SK-N-SH treated with all-trans-retinoic acid at 6 μM for 48 hours (cell line): ENCODE measurements around the gene ETV1.

Experiments
- ATAC-seq: fragments of 200-7000 bp; cut with Tn5 transposase; 3 replicates; pipeline ENCODE4 v1.9.1; 2020; ENCODE audit warnings: mild to moderate bottlenecking, moderate library complexity
- ARNTL ChIP-seq: fragments of 450-650 bp; formaldehyde crosslinking; IDR thresholded peaks from 2 replicates; pipeline ENCODE4 v1.5.0; 2020; ENCODE audit warnings: low read depth, mild to moderate bottlenecking, moderate library complexity, borderline replicate concordance
- BACH2 ChIP-seq: fragments of 250-450 bp; sonication (Bioruptor Pico); IDR thresholded peaks from 2 replicates; pipeline ENCODE4 v1.9.0; 2021; ENCODE audit warnings: mild to moderate bottlenecking, borderline replicate concordance
- CSDC2 ChIP-seq: fragments of 250-450 bp; sonication (Bioruptor Pico); IDR thresholded peaks from 2 replicates; pipeline ENCODE4 v1.5.0; 2020; ENCODE audit warnings: mild to moderate bottlenecking, moderate library complexity
- ESRRG ChIP-seq: fragments of 250-450 bp; sonication (Bioruptor Pico); IDR thresholded peaks from 2 replicates; pipeline ENCODE4 v1.6.1; 2021; ENCODE audit warnings: mild to moderate bottlenecking
- GLIS3 ChIP-seq: fragments of 250-450 bp; sonication (Bioruptor Pico); IDR thresholded peaks from 2 replicates; pipeline ENCODE4 v1.5.0; 2020; ENCODE audit warnings: mild to moderate bottlenecking, moderate library complexity
- OSR1 ChIP-seq: fragments of 250-450 bp; sonication (Bioruptor Pico); IDR thresholded peaks from 2 replicates; pipeline ENCODE4 v1.8.0; 2022; ENCODE audit warnings: moderate library complexity, mild to moderate bottlenecking, inconsistent platforms
- PPARA ChIP-seq: fragments of 250-450 bp; sonication (Bioruptor Pico); IDR thresholded peaks from 2 replicates; pipeline ENCODE4 v1.5.0; 2020; ENCODE audit warnings: mild to moderate bottlenecking, borderline replicate concordance
- RARB ChIP-seq: fragments of 250-450 bp; sonication (Bioruptor Pico); IDR thresholded peaks from 2 replicates; pipeline ENCODE4 v1.8.0; 2021; ENCODE audit warnings: mild to moderate bottlenecking, moderate library complexity
- SNAI2 ChIP-seq: fragments of 250-450 bp; sonication (Bioruptor Pico); IDR thresholded peaks from 2 replicates; pipeline ENCODE4 v1.5.0; 2020; ENCODE audit warnings: mild to moderate bottlenecking, moderate library complexity
- TCF4 ChIP-seq: fragments of 250-450 bp; sonication (Bioruptor Pico); IDR thresholded peaks from 2 replicates; pipeline ENCODE4 v1.8.0; 2021; ENCODE audit warnings: mild to moderate bottlenecking, moderate library complexity, borderline replicate concordance
- TOX ChIP-seq: fragments of 250-450 bp; sonication (Bioruptor Pico); IDR thresholded peaks from 2 replicates; pipeline ENCODE4 v1.8.0; 2021; ENCODE audit warnings: mild to moderate bottlenecking, moderate library complexity, borderline replicate concordance
- ZC3H10 ChIP-seq: fragments of 250-450 bp; sonication (Bioruptor Pico); IDR thresholded peaks from 2 replicates; pipeline ENCODE4 v1.5.1; 2021; ENCODE audit warnings: mild to moderate bottlenecking, moderate library complexity
- ZFP3 ChIP-seq: fragments of 250-450 bp; sonication (Bioruptor Pico); IDR thresholded peaks from 2 replicates; pipeline ENCODE4 v1.5.0; 2020; ENCODE audit warnings: mild to moderate bottlenecking, moderate library complexity
- ZFP30 ChIP-seq: fragments of 450-650 bp; formaldehyde crosslinking; IDR thresholded peaks from 2 replicates; pipeline ENCODE4 v1.5.0; 2022; ENCODE audit warnings: mild to moderate bottlenecking, moderate library complexity
- ZNF565 ChIP-seq: fragments of 450-650 bp; formaldehyde crosslinking; conservative IDR thresholded peaks from 2 replicates; pipeline ENCODE4 v1.5.0; 2020; ENCODE audit warnings: low read depth, mild to moderate bottlenecking, moderate library complexity
- ZNF70 ChIP-seq: fragments of 450-650 bp; formaldehyde crosslinking; IDR thresholded peaks from 2 replicates; pipeline ENCODE4 v1.5.0; 2020; ENCODE audit warnings: mild to moderate bottlenecking, moderate library complexity
- ZNF8 ChIP-seq: fragments of 450-650 bp; formaldehyde crosslinking; IDR thresholded peaks from 2 replicates; pipeline ENCODE4 v1.5.0; 2020; ENCODE audit warnings: mild to moderate bottlenecking, moderate library complexity
- TF ChIP-seq, protein P1 (sequence below): fragments of 250-450 bp; sonication (Bioruptor Pico); IDR thresholded peaks from 2 replicates; pipeline ENCODE4 v1.5.1; 2021; ENCODE audit warnings: mild to moderate bottlenecking, moderate library complexity
- TF ChIP-seq, protein P2 (sequence below): fragments of 250-450 bp; sonication (Bioruptor Pico); IDR thresholded peaks from 2 replicates; pipeline ENCODE4 v1.8.0; 2020; ENCODE audit warnings: mild to moderate bottlenecking, moderate library complexity, borderline replicate concordance
- TF ChIP-seq, protein P3 (sequence below): fragments of 250-450 bp; sonication (Bioruptor Pico); IDR thresholded peaks from 2 replicates; pipeline ENCODE4 v1.5.1; 2020; ENCODE audit warnings: low read depth, mild to moderate bottlenecking, moderate library complexity
- TF ChIP-seq, protein P4 (sequence below): fragments of 250-450 bp; sonication (Bioruptor Pico); IDR thresholded peaks from 2 replicates; pipeline ENCODE4 v1.5.0; 2020; ENCODE audit warnings: mild to moderate bottlenecking, moderate library complexity
- TF ChIP-seq, protein P5 (sequence below): fragments of 250-450 bp; sonication (Bioruptor Pico); IDR thresholded peaks from 2 replicates; pipeline ENCODE4 v1.8.0; 2021; ENCODE audit warnings: low read depth, mild to moderate bottlenecking, moderate library complexity, borderline replicate concordance

The ETV1 gene

DNA sequence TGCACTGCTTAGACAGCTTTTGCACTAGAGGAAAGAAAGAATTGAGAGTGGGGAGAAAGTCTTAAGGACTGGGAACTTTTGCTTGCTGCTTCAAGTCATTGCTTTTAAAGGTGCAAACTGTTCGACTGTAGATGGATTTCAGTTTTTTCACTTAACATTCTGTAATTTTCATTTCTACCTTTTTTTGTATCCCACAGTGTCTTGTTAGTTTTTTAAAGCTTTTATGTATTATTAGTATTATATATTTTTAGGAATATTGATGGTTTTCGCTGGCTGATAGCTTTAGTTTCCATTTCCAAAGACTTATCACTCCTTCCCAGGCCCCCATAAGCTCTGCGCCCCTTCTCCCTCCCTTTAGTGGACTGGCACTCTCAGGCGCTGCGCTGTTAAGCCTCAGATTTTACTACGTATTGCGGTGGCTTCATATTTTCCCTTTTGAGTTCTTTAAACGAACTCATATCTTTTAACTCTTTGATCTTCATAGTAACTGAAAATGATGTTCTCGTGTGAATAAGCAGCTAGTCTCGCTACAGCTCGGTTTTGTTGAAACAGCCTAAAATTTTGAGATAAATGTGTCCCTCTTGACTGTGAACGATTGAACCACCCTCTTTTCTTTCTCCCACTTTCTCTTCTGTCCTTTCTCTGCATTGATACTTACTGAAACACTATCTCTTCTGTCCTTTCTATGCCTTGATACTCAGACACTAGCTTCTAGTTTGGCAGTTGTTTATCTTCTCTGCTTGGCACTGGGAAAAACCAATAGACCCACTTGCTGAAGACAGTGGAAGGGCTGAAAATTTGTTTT is 2.5 kb upstream of the ETV1 start:
- TF ChIP-seq ZFP30 (CRISPR knock-in tag) (no peak), ZNF70 (no peak), ZNF565 (CRISPR knock-in tag) (no peak), GLIS3 (CRISPR knock-in tag) (no peak), ZC3H10 (CRISPR knock-in tag) (no peak), SNAI2 (CRISPR knock-in tag) (no peak), OSR1 (no peak), PPARA (CRISPR knock-in tag) (no peak), BACH2 (CRISPR knock-in tag) (no peak), ARNTL (CRISPR knock-in tag) (no peak), TOX (CRISPR knock-in tag) (no peak), TCF4 (CRISPR knock-in tag) (no peak), RARB (CRISPR knock-in tag) (no peak)
- TF ChIP-seq, protein P1, sequence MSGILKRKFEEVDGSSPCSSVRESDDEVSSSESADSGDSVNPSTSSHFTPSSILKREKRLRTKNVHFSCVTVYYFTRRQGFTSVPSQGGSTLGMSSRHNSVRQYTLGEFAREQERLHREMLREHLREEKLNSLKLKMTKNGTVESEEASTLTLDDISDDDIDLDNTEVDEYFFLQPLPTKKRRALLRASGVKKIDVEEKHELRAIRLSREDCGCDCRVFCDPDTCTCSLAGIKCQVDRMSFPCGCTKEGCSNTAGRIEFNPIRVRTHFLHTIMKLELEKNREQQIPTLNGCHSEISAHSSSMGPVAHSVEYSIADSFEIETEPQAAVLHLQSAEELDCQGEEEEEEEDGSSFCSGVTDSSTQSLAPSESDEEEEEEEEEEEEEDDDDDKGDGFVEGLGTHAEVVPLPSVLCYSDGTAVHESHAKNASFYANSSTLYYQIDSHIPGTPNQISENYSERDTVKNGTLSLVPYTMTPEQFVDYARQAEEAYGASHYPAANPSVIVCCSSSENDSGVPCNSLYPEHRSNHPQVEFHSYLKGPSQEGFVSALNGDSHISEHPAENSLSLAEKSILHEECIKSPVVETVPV (CRISPR knock-in tag), result no peak
- TF ChIP-seq, protein P2, sequence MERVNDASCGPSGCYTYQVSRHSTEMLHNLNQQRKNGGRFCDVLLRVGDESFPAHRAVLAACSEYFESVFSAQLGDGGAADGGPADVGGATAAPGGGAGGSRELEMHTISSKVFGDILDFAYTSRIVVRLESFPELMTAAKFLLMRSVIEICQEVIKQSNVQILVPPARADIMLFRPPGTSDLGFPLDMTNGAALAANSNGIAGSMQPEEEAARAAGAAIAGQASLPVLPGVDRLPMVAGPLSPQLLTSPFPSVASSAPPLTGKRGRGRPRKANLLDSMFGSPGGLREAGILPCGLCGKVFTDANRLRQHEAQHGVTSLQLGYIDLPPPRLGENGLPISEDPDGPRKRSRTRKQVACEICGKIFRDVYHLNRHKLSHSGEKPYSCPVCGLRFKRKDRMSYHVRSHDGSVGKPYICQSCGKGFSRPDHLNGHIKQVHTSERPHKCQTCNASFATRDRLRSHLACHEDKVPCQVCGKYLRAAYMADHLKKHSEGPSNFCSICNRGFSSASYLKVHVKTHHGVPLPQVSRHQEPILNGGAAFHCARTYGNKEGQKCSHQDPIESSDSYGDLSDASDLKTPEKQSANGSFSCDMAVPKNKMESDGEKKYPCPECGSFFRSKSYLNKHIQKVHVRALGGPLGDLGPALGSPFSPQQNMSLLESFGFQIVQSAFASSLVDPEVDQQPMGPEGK (CRISPR knock-in tag), result no peak
- TF ChIP-seq, protein P3, sequence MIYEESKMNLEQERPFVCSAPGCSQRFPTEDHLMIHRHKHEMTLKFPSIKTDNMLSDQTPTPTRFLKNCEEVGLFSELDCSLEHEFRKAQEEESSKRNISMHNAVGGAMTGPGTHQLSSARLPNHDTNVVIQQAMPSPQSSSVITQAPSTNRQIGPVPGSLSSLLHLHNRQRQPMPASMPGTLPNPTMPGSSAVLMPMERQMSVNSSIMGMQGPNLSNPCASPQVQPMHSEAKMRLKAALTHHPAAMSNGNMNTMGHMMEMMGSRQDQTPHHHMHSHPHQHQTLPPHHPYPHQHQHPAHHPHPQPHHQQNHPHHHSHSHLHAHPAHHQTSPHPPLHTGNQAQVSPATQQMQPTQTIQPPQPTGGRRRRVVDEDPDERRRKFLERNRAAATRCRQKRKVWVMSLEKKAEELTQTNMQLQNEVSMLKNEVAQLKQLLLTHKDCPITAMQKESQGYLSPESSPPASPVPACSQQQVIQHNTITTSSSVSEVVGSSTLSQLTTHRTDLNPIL (CRISPR knock-in tag), result no peak
- no peak for ATAC-seq

DNA sequence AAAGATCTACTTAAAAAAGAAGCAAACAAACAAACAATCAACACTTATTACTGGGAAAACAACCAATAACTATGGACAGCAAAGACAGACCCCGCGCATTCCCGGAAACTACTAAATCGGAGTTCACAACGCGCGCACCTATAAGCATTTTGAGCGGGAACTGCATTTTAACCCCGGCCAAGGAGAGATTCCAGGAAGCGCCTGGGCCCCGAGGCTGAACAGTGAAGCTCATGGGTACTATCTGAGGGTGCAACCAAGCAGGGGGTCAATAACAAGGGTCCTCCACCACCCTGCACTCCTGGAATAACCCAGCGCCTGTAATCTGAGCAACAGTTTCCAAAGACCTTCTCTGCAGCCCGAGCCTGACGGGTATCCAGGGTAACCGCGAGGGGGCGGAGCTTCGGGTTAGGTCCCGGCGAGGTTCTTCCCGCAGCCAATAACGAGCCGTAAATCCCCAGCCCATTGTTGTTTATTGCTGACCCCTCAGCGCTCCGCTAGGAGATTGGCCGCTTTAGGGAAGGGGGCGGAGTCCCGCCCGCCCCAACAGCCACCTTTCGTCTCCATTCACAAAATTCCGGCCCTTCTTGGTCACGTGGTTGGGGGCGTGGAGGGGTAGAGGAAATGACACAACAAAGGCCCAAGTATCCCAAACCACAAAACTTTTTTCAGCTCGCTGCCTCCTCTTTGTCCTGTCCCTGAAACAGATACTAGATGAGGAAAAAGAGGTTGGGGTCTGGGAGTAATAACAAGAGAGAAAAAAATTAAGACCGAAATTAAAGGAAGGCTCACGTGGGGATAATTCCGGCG is 1.7 kb upstream of the ETV1 start:
- TF ChIP-seq TCF4 (CRISPR knock-in tag) (no peak), PPARA (CRISPR knock-in tag) (no peak), OSR1 (no peak), ZFP3 (CRISPR knock-in tag) (0 out of 2 replicates have a peak, but pooled peaks have one; percentile 43)
- peak; percentile 85 for ATAC-seq

DNA sequence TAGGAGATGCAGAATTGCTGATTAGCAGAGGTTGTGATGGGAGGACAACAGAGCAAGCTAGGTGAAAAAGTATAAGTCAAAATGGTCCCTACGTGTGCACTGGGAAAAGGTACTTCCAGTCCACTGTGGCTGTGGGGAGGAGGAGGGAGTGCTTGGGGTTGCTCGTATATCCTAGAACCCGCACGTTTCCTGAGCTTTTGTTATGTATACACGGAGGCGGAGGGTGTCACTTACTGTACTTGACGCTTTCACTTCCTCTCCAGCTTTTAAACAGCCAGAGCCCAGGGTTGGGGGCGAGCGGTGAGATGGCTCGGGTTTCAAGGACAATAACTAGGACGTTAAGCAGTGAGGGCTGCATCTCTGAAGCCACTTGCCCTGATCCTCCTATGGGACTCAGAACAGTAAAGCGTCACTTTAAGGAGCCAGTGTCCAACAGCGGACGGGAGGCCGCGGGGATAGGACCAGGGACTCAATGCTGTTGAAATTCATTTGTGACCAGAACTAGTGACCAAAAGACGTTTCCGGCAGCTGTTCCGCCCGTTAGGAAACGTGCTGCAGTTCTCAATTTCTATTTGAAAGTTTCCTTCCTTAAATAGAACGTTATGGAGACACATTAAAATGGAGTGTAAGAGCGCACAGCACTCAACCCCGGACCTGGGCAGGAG is 985 bp upstream of the ETV1 start:
- peak; percentile 55 for ATAC-seq
- TF ChIP-seq, protein P1 (CRISPR knock-in tag), result no peak
- TF ChIP-seq ESRRG (CRISPR knock-in tag), result no peak
- no peak for TF ChIP-seq SNAI2 (CRISPR knock-in tag)
- no peak for TF ChIP-seq PPARA (CRISPR knock-in tag)
- 0 out of 2 replicates have a peak, but pooled peaks have one; percentile 28 for TF ChIP-seq ZNF70
- 0 out of 2 replicates have a peak, but pooled peaks have one; percentile 14 for TF ChIP-seq ZFP3 (CRISPR knock-in tag)
- TF ChIP-seq CSDC2 (CRISPR knock-in tag), result no peak
- TF ChIP-seq, protein P4, sequence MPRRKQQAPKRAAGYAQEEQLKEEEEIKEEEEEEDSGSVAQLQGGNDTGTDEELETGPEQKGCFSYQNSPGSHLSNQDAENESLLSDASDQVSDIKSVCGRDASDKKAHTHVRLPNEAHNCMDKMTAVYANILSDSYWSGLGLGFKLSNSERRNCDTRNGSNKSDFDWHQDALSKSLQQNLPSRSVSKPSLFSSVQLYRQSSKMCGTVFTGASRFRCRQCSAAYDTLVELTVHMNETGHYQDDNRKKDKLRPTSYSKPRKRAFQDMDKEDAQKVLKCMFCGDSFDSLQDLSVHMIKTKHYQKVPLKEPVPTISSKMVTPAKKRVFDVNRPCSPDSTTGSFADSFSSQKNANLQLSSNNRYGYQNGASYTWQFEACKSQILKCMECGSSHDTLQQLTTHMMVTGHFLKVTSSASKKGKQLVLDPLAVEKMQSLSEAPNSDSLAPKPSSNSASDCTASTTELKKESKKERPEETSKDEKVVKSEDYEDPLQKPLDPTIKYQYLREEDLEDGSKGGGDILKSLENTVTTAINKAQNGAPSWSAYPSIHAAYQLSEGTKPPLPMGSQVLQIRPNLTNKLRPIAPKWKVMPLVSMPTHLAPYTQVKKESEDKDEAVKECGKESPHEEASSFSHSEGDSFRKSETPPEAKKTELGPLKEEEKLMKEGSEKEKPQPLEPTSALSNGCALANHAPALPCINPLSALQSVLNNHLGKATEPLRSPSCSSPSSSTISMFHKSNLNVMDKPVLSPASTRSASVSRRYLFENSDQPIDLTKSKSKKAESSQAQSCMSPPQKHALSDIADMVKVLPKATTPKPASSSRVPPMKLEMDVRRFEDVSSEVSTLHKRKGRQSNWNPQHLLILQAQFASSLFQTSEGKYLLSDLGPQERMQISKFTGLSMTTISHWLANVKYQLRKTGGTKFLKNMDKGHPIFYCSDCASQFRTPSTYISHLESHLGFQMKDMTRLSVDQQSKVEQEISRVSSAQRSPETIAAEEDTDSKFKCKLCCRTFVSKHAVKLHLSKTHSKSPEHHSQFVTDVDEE, result no peak
- no peak for TF ChIP-seq ZNF8 (CRISPR knock-in tag)
- TF ChIP-seq GLIS3 (CRISPR knock-in tag), result no peak; the same call in 1 of the 2 replicates
- TF ChIP-seq ZC3H10 (CRISPR knock-in tag), result no peak
- TF ChIP-seq ZNF565 (CRISPR knock-in tag), result no peak
- TF ChIP-seq, protein P3 (CRISPR knock-in tag), result no peak
- TF ChIP-seq, protein P5, sequence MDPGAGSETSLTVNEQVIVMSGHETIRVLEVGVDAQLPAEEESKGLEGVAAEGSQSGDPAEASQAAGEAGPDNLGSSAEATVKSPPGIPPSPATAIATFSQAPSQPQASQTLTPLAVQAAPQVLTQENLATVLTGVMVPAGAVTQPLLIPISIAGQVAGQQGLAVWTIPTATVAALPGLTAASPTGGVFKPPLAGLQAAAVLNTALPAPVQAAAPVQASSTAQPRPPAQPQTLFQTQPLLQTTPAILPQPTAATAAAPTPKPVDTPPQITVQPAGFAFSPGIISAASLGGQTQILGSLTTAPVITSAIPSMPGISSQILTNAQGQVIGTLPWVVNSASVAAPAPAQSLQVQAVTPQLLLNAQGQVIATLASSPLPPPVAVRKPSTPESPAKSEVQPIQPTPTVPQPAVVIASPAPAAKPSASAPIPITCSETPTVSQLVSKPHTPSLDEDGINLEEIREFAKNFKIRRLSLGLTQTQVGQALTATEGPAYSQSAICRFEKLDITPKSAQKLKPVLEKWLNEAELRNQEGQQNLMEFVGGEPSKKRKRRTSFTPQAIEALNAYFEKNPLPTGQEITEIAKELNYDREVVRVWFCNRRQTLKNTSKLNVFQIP (CRISPR knock-in tag), result no peak
